ENCODE results near the gene DRAM2. TPM values are rescaled to one million over a fixed set of nuclear protein-coding genes. Genes with fewer than 3 reads are reported as not detected.

DRAM2 gene
- total RNA-seq, 1 experiment from 2014 or later: 15.7 TPM

- H3K27ac ChIP-seq (ENCODE audit: low read length): no peak overlapping the region
Observed at GRCh38 chr1:111161843-111162487, 22.1 kb upstream of the DRAM2 start.

GRCh38 chr1:111157431-111157830 lies 17.5 kb upstream of the DRAM2 start:
- DNase-seq (ENCODE audit: low read depth, low spot score) (no peak), ATAC-seq (no peak)
- BruUV-seq (replicated peaks): no TSS peak
- no peaks in the 10 kb centered on the region for H3K9me3 ChIP-seq (ENCODE audit: control insufficient read depth, insufficient read depth, low read depth, low read length)
- no peak for TF ChIP-seq REST (IDR thresholded peaks at IDR 0.05; ENCODE audit: insufficient read depth in 1 of 2, low read depth in 2 of 2, low read length in 1 of 2)
- TF ChIP-seq CTCF (IDR thresholded peaks at IDR 0.05): no peak
- TF ChIP-seq SIN3A (IDR thresholded peaks at IDR 0.05; ENCODE audit: borderline replicate concordance, insufficient read depth, low read depth, low read length): no peak
- TF ChIP-seq POLR2AphosphoS5 (IDR thresholded peaks at IDR 0.05; ENCODE audit: low read depth, low read length): no peak
- no peak overlapping the region for H3K27ac ChIP-seq (ENCODE audit: low read length)
- intact Hi-C loops (cut with micrococcal nuclease; ENCODE audit: unreplicated experiment): no loop called here
- ChIA-PET CTCF (no interaction called here), POLR2A (no interaction called here)
- H3K36me3 ChIP-seq (ENCODE audit: control insufficient read depth, insufficient read depth, low read length): peaks cover 9% of the 10 kb centered on the region; the same call in 1 of the 2 replicates
- H3K4me1 ChIP-seq (ENCODE audit: control insufficient read depth, insufficient read depth, low read length): no peaks in the 10 kb centered on the region
- in situ Hi-C loops (cut with HindIII; ENCODE audit: low pct_unique_long_range_greater_than_20kb, low sequenced_read_pairs): no loop called here
- no peak overlapping the region for H3K4me3 ChIP-seq (ENCODE audit: low read depth in 2 of 2, low read length in 2 of 2)
- no peaks in the 10 kb centered on the region for H3K27me3 ChIP-seq (ENCODE audit: control insufficient read depth, insufficient read depth, low read length)

More at GRCh38 chr1:111161843-111162487, 22.1 kb upstream of the DRAM2 start:
- in situ Hi-C loops (cut with HindIII; ENCODE audit: low pct_unique_long_range_greater_than_20kb, low sequenced_read_pairs) (no loop called here), intact Hi-C loops (cut with micrococcal nuclease; ENCODE audit: unreplicated experiment) (no loop called here)
- Histone ChIP-seq H3K4me3 (ENCODE audit: low read depth in 2 of 2, low read length in 2 of 2) (no peak overlapping the region), H3K36me3 (ENCODE audit: control insufficient read depth, insufficient read depth, low read length) (peaks cover 4% of the 10 kb centered on the region; the same call in 1 of the 2 replicates), H3K4me1 (ENCODE audit: control insufficient read depth, insufficient read depth, low read length) (no peaks in the 10 kb centered on the region), H3K27me3 (ENCODE audit: control insufficient read depth, insufficient read depth, low read length) (no peaks in the 10 kb centered on the region), H3K9me3 (ENCODE audit: control insufficient read depth, insufficient read depth, low read depth, low read length) (no peaks in the 10 kb centered on the region)
- TF ChIP-seq SIN3A (IDR thresholded peaks at IDR 0.05; ENCODE audit: borderline replicate concordance, insufficient read depth, low read depth, low read length) (no peak), TCF7L2 (IDR thresholded peaks at IDR 0.05; ENCODE audit: low read depth, low read length) (no peak), POLR2AphosphoS5 (IDR thresholded peaks at IDR 0.05; ENCODE audit: low read depth, low read length) (no peak), CTCF (IDR thresholded peaks at IDR 0.05) (no peak), REST (IDR thresholded peaks at IDR 0.05; ENCODE audit: insufficient read depth in 1 of 2, low read depth in 2 of 2, low read length in 1 of 2) (no peak)
- POLR2A ChIA-PET: no interaction called here
- CTCF ChIA-PET: no interaction called here
- ATAC-seq: no peak
- no peak for DNase-seq (ENCODE audit: low read depth, low spot score)
- no TSS peak for BruUV-seq (replicated peaks)

All from Panc1 (cell line).